ENCODE results near the gene HNRNPC. TPM values are rescaled to one million over a fixed set of nuclear protein-coding genes. Genes with fewer than 3 reads are reported as not detected.

Gene HNRNPC
- total and polyA plus RNA-seq, 10 of the 15 experiments (the other 5 are each of a cell fraction or from before 2014, with no cell fraction given), result 679 to 1,492 (median 1,262) TPM

- CTCF ChIA-PET, result interaction anchor here (0.5 kb wide), 1 partner anchor 219 kb away, joined by 3 read pairs; no protein-coding TSS in a partner anchor
- ATAC-seq, result no peak
- POLR2A ChIA-PET, result no interaction called here
- no peak for DNase-seq (ENCODE audit: low read depth, low spot score)
- 52% methylated on average over 3 of the region's 3 CpGs for WGBS (ENCODE audit: insufficient coverage, insufficient replicate concordance, low lambda C conversion rate, missing lambda C conversion rate)
- RAD21 ChIA-PET (ENCODE audit: unreplicated experiment), result no interaction called here
- H2AFZ ChIP-seq (ENCODE audit: control insufficient read depth, low read depth, low read length), result no peak overlapping the region
- H3K9ac ChIP-seq (ENCODE audit: control insufficient read depth, insufficient read depth, low read length), result no peak overlapping the region
- no TSS peak for BruUV-seq (replicated peaks)
- no peak overlapping the region for H3K4me2 ChIP-seq (ENCODE audit: control insufficient read depth, insufficient read depth)
- no peak overlapping the region for H3K27ac ChIP-seq (ENCODE audit: control insufficient read depth, insufficient read depth)
- intact Hi-C loops (cut with micrococcal nuclease; ENCODE audit: unreplicated experiment) (no loop called here), in situ Hi-C loops (cut with MboI) (no loop called here)
- no peaks in the 10 kb centered on the region for H3K9me3 ChIP-seq (replicated peaks; ENCODE audit: control insufficient read depth, insufficient read depth, low read length)
- H3K27me3 ChIP-seq (replicated peaks in 1 of 2; ENCODE audit: control insufficient read depth in 2 of 2, insufficient read depth in 2 of 2, low read length in 1 of 2), result no peaks in the 10 kb centered on the region
- no peaks in the 10 kb centered on the region for H3K79me2 ChIP-seq (ENCODE audit: control insufficient read depth, insufficient read depth, low read length)
- no peaks in the 10 kb centered on the region for H3K4me1 ChIP-seq (ENCODE audit: control insufficient read depth, insufficient read depth, low read length)
- H4K20me1 ChIP-seq (ENCODE audit: control insufficient read depth, insufficient read depth), result no peaks in the 10 kb centered on the region
- no peak overlapping the region for H3K4me3 ChIP-seq
- SMC1A ChIA-PET (ENCODE audit: uncharacterized antibody, unreplicated experiment), result interaction anchor here (0.6 kb wide), 1 partner anchor 17 kb away, joined by 3 read pairs; no protein-coding TSS in a partner anchor
- H3K36me3 ChIP-seq (ENCODE audit: control insufficient read depth in 2 of 2, insufficient read depth in 2 of 2, low read length in 1 of 2), result no peaks in the 10 kb centered on the region; a peak in 1 of 4 replicates
- no peak for FAIRE-seq
- TF ChIP-seq IRF4 (IDR thresholded peaks at IDR 0.05; ENCODE audit: low read depth, low read length), result no peak
- TF ChIP-seq NRF1 (conservative IDR thresholded peaks at IDR 0.05; ENCODE audit: low read depth, low read length), result no peak
- TF ChIP-seq HDAC2 (IDR thresholded peaks at IDR 0.05), result no peak
- no peak for TF ChIP-seq GATAD2B (conservative IDR thresholded peaks at IDR 0.05; ENCODE audit: low read depth)
- no peak for TF ChIP-seq MXI1 (IDR thresholded peaks at IDR 0.05; ENCODE audit: low read depth, low read length)
- TF ChIP-seq NKRF (conservative IDR thresholded peaks at IDR 0.05), result no peak
- TF ChIP-seq CHD2 (IDR thresholded peaks at IDR 0.05; ENCODE audit: borderline replicate concordance, low read depth, low read length), result no peak
- TF ChIP-seq RAD51 (IDR thresholded peaks at IDR 0.05), result no peak
- no peak for TF ChIP-seq MYB (IDR thresholded peaks at IDR 0.05; ENCODE audit: borderline replicate concordance, low read depth, low read length)
- no peak for TF ChIP-seq BRCA1 (IDR thresholded peaks at IDR 0.05; ENCODE audit: low read depth, low read length)
- TF ChIP-seq NR2C2 (IDR thresholded peaks at IDR 0.05; ENCODE audit: borderline replicate concordance, control insufficient read depth, insufficient read length, low read depth), result no peak
- no peak for TF ChIP-seq CHD1 (IDR thresholded peaks at IDR 0.05; ENCODE audit: low read depth, low read length)
These were observed 69.4 kb downstream of the HNRNPC start for GRCh38 chr14:21199611-21200560.

Data from GM12878 (cell line).